Stimulated activated CD4-positive, alpha-beta T cell treated with anti-CD3 and anti-CD28 coated beads, Interleukin-12 subunit alpha, Interleukin-12 subunit beta, amount 100 ng/mL, for 48 hours (primary cell): ENCODE measurements around the gene ENPEP.

Experiments
- DNase-seq, 3 donors: peaks; one replicate each; pipeline ENCODE4 v3.0.0-alpha.2; 2020; ENCODE audit warnings: low read depth in 2 of 3, low spot score in 1 of 3

ENPEP gene

DNA sequence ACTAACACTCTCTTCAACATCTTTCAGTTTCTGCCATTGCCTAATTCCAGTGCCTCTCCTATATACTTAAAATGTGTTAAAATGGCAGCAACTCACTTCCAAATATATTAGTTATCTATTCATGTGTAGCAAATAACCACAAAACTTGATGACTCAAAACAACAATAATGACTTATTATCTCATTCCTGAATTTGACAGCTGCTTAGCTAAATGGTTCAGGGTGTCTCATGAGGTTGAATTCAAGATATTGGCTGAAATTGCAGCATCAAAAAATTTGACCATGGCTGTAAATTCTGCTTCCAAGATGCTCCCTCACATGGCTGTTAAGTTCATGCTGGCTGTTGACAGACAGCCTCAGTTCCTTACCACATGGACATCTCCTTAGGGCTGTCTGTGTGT lies 121.6 kb downstream of the ENPEP start:
- no peak for DNase-seq

DNA sequence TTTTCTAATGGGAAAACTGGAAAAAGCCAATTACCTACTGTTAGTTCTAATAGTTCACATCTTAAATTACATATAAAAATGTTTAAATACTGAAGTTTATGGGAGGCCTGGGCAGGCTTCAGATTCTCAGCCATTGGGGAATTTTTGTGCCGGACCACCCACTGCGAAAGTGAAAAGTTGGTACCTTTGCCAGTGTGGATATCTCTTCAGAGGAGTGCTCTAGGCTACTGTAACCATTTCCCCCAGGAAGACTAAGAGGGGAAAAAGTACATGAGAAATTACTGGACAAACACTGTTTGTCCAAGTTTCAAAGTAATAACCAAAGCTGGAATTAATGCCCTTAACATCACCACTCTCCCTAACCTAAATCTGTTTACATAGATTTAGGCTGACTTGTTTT lies 126.1 kb downstream of the ENPEP start:
- DNase-seq = no peak

DNA sequence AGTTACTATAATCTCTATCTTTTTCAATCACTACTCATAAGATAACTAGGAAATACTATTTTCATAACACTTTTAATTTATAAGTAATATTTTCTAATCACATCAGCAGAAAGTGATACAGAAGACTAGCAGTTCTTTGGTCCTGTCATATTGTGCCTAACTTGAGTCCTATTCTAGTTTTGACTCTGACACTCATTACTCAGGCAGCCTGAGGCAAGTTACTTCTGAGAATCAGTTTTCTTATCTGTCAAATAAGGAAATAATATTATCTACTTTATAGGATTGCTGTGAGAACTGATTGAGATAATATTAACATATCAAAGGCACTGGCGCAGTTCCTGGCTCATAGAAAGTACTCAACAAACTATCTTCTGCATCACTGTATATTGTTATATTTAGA lies 129.1 kb downstream of the ENPEP start:
- DNase-seq = no peak

DNA sequence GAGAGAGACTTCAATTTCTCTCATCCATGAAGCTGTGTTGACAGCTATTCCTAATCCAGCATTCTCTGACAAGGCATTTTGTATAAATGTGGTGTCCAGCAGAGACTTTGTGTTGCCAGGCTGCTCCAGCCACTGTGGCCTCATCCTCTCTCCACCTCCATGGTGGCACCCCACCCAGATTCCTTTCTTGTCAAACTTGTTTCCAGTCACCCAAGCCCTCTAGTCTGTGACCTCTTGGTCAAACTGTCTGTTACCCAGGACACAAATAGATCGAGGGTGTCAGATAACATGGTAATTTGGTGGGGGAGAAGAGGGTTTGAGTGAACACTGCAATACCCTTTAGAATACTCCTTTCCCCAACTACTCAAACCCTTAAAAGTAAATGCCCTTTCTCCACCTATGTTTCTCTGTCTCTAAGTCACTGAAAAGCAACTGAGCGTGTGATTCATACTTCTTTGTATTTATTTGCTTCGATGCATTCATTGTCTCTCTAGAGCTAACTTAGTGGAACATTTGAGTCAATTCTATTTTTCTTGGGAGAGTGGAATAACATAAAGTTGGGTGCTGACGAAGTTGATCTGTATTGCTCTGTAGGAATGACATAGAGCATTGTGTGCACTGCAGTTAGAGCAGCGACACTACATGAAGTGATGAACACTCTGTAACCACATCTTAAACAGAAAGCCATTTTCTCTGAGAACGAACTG lies 133.2 kb downstream of the ENPEP start:
- no peak for DNase-seq

DNA sequence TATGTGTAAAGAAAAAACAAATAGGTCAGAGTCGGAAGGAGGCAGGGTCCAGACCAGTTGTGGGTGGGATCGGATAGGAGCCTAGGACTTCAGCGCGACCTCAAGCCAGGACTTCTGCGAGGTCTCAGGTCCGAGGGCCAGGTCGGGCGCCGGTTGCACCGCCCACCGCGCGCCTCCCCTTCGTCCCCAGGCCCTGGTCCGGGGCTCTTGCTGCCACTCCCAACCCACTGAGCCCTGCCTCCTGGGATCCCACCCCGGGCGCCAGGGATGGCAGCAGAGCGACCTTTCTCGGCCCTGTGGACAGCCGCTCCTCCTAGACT lies 134.6 kb downstream of the ENPEP start:
- no peak for DNase-seq

DNA sequence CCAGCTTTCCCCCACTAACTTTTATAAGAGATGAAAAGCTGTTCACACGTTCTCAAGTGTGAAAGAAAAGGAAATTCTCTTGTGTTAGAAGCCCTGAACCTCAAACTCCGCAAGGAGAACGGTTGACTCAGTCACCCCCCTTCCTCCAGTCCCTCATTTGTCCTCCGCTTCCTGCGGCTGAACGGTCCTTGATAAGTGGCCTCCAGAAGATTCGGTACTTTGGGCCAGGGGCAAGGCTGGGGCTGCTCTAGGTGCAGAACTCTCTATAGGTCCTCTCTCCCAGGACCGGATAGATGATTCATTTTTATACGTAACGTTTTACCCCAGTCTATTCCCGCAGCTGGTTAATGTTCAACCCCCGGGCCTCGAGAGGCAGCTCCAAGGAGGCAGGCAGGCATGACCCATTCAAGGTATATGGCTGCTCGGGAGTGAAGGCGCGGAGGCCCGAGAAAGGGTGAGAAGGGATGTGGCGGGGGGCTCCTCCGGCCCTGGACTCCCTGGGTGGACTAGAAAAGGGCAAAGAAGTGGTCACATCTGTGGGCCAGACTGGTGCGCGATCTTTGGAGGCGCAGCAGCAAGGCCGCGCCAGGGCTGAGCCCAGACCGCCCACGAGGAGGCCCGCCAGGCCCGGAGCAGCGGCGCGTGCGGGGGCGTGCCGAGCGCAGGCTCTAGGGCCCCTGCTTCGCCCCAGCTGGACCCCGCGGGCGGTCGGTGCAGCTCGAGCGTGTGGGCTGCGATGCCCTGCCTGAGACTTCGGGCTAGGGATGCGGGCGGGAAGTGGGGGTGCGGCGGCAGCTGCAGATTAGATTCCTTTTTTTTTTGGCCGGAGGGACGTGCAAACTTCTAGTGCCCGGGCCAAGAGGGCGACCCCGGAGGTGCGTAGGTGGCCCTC lies 135.2 kb downstream of the ENPEP start:
- no peak for DNase-seq

DNA sequence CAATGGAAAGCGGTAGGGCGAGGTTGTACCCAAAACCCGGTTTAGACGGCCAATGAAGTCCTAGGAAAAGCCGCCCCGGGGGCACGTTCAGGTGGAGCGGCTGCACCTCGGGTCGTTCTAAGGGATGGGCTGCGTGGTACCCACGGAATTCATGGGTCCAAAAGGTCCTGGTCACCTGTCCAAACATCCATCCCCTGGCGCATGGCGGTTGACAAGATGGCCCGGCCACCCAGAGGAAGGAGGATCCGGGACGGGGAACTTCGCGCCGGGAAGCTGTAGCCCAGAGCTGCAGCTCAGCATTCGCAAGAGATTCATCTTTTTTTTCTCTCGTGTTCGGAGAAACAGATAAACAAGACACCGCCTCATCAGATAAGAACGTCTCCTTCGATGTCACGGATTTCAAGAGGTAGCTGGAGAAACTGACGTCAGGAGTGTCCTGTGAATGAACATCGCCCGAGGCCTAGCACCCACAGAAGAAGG lies 136.1 kb downstream of the ENPEP start:
- no peak for DNase-seq

- DNase-seq = no peak
Measured at GRCh38 chr4:110612631-110613269, 136.8 kb downstream of the ENPEP start.

GRCh38 chr4:110613745-110614144 lies 137.8 kb downstream of the ENPEP start:
- no peak for DNase-seq

- no peak for DNase-seq
Measured at GRCh38 chr4:110614173-110614963, 138.4 kb downstream of the ENPEP start.
